GM13976 (cell line): ENCODE results near the gene TMIGD2.
A peak's percentile ranks its signal among the peaks of the same experiment; 100 is the strongest.
"Not testable (repeated sequence)": the region's sequence is repeated elsewhere in the genome, so short reads cannot be mapped to it uniquely, and the experiment has no call there.

Source experiments
- DNase-seq: peaks from one replicate; pipeline ENCODE4 v3.0.0; 2012; ENCODE audit warnings: low spot score
- CTCF ChIP-seq: IDR thresholded peaks from 2 replicates; pipeline ENCODE4 v1.5.1; 2012; ENCODE audit warnings: borderline replicate concordance, mild to moderate bottlenecking; ENCODE audit not compliant: insufficient read depth; ENCODE audit errors: extremely low read depth, missing control alignments, control extremely low read depth
- in situ Hi-C: fragments of 300-500 bp; cut with MboI; formaldehyde crosslinking; loops from one replicate; pipeline ENCODE4 v1.12.0; 2022; ENCODE audit warnings: low sequenced_read_pairs, mixed read lengths, inconsistent platforms; ENCODE audit not compliant: unreplicated experiment

Gene TMIGD2

DNA sequence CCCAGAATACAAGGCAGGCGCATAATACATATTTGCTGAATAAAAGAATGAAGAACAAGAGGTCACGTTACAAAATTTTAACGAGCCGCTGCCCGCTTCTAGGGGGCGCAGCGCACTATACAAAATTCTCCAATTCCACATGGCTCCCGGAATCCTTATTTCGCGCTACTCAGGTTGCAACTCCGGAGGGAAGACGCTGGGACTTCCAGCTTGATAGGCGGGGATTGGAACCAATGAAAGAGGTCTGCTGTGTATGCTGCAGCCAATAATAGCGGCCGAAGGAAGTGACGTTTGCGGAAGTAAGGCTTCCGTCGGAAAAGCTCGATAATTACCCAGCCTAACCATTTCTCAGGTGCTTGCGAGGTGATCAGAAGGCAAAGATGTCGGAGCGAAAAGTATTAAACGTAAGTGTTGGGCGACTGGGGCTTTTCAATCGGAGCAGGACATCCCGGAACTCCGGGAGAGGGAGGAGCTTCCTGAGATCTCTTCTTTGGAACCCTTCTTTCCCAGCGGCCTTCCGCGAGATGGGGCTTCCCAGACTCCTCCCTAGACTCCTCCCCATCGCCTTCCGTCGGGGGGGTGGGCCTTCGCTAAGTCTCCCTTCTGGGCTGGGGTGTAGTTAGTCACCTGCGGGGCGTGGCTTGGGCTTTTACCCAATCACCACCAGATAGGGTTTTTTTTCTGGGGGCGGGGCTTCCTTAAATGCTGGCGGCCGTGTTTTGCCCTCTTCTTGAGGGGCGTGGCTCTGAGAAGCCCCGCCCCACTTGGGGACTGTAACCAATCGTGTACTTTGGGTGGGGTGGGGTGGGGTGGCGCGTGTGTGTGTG, 55.2 kb downstream of the TMIGD2 start, which contains the start of gene YJU2:
YJU2 (plus strand) TSS at position 314 of the 827 bp plus-strand sequence; CDS start at position 381, 67 bp downstream.
- in situ Hi-C loops: no loop called here
- DNase-seq: peak; percentile 100
- peak; percentile 27 for TF ChIP-seq CTCF

GRCh38 chr19:4245938-4246337, 56.3 kb downstream of the TMIGD2 start:
- DNase-seq, in situ Hi-C loops: not testable (repeated sequence)
